Measurements from ENCODE around the gene SCML2.
A peak's percentile ranks its signal among the peaks of the same experiment; 100 is the strongest.
"Not testable (repeated sequence)": the region's sequence is repeated elsewhere in the genome, so short reads cannot be mapped to it uniquely, and the experiment has no call there.

SCML2 gene

DNA sequence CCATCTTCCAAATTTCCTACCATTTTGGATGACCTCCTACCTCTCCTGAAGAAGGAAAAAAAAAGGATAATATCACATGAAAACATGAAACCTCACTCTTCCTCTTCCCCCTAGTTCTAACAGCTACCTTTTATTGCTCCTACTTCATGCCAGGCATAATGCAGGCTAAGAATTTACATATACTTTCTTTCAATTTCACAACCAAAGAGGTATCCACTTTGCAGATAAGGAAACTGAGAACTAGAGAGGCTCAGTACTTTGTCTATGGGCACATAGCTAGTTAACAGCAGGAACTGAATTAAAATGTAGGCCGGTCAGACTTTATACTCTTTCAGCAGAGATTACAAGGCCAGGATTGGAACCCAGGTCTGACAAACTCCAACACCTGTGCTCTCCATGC, 99.4 kb downstream of the SCML2 start:
- DNase-seq = no peak

DNA sequence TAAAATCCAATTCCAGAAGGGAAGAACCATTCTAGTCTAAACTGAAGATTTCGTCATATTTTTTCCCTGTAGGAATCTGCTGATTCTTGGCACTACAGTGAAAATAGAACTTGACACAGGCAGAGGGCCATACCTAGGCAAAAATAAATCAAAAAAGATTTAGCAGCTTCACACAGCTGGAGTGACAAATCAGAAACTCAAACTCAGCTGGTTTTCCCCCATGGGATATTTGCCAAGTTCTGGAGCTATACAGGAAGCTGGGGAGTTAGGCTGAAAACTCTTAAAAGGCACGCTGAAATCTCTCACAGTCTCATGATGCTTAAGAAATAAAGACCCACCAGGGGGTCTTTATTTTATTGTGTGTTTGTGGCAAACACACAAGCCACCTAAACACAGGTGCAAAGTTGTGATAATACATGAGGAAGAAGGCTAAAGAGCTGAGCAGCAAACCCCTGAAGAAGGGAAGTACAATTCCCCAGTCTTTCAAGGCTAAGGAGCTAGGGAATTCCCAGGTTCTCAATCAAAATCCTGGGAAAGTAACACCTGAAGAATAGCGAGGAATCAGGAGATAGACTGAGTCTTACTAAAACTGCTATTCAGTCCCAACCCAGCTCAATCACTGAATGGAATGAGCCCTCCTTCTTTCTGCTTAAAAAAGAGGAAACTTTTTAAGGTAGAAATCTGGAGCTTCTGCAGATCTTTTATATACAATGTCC, 101.7 kb downstream of the SCML2 start:
- DNase-seq = no peak

GRCh38 chrX:18229646-18230045, 124.8 kb downstream of the SCML2 start:
- DNase-seq = not testable (repeated sequence)

GRCh38 chrX:18228069-18228468, 126.4 kb downstream of the SCML2 start:
- no peak for DNase-seq

DNA sequence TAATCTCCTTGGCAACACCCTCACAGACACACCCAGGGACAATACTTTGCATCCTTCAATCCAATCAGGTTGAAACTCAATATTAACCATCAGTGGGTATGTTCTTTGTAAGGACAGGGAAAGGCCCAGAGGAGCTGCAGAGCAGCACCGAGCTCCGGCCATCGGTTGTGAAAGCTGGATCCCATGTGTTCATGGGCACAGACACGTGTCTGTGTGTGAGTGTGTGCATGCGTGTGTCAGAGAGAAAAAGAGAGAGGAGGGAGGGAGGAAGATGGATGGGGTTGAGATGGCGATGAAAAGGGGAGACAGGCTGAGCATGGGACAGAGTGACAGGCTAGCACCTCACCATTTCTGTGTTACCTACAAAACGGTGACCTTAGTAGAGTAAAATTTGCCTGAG, 127.0 kb downstream of the SCML2 start:
- no peak for DNase-seq

GRCh38 chrX:18220786-18221185, 133.7 kb downstream of the SCML2 start, which contains the start of gene BEND2:
Gene BEND2, minus strand, starts transcription at chrX:18220886. Its CDS starts 136 bp downstream, at chrX:18220750.
- no peak for DNase-seq

- DNase-seq = no peak
Observed at GRCh38 chrX:18210470-18210869, 144.0 kb downstream of the SCML2 start.

- no peak for DNase-seq
Observed at GRCh38 chrX:18206657-18207056, 147.8 kb downstream of the SCML2 start.

GRCh38 chrX:18203631-18204030, 150.9 kb downstream of the SCML2 start:
- DNase-seq = no peak

DNA sequence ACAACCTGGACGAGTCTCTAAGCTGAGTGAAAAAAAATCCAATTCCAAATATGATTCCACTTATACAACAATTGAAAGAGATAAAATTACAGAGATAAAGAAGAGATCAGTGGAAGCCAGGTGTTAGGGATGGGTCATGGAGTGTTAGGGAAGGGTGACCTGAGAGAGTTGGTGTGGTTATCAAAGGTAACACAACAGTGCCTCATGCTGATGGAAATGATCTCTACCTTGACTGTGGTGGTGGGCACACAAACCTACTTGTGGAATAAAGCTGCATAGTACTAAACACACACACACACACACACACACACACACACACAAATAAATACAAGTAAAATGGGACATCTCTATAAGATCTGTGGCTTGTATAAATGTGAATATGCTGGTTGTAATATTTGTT, 159.8 kb downstream of the SCML2 start:
- DNase-seq = peak; percentile 3

Data from NCI-H2029 (cell line).